ENCODE data around the gene USP53. TPM values are rescaled to one million over a fixed set of nuclear protein-coding genes. Genes with fewer than 3 reads are reported as not detected.

USP53 gene
- total and polyA plus RNA-seq, 7 donors: 6.0 to 89.5 (median 53.5) TPM

Other genes with a start within 250 kb of the USP53 start
- 100 to 1,000 TPM; 137 to 469 (median 301) TPM for gene MYOZ2, start 76.9 kb upstream of the USP53 start, total RNA-seq
- 100 to 1,000 TPM in 1 of 3 donors, 10 to 100 TPM in 2; 55.1 to 204 (median 61.1) TPM for gene MYOZ2, start 76.9 kb upstream of the USP53 start, polyA plus RNA-seq
- not detected for gene FABP2, start 109.4 kb downstream of the USP53 start, total RNA-seq
- under 1 TPM in 2 of 3 donors, not detected in 1; 0.04 to 0.26 TPM for gene FABP2, start 109.4 kb downstream of the USP53 start, polyA plus RNA-seq